ENCODE measurements around the gene RIMS4.

RIMS4 gene

DNA sequence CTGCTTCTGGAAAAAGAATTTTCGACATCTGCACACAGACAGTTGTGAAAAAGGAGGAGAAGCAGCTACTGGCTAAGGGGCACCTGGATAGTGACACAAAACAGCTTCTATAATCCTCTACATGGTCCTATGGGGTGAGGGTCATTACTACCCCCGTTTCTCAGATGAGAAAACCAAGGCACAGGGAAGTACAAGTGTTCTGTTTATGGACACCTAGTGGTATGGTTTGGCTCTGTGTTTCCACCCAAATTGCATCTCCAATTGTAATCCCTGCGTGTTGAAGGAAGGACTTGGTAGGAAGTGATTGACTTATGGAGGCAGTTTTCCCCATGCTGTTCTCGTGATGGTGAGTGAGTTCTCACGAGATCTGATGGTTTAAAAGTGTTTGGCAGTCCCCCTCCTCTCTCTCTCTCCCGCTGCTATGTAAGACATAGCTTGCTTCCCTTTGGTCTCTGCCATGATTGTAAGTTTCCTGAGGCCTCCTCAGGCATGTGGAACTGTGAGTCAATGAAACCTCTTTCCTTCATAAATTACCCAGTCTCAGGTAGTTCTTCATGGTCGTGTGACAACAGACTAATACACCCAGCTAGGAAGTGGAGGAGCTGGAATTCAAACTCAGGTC, 67.2 kb downstream of the RIMS4 start:
- no peak for DNase-seq
- no peak for ATAC-seq (ENCODE audit: insufficient read depth, low read depth)
- Histone ChIP-seq H4K20me1 (ENCODE audit: insufficient read depth, low read length) (no peaks in the 10 kb centered on the region), H3K9ac (ENCODE audit: low read depth, low read length) (no peak overlapping the region), H3K27ac (ENCODE audit: low read length) (no peak overlapping the region), H3K79me2 (ENCODE audit: insufficient read depth, low read length) (no peaks in the 10 kb centered on the region), H3K4me1 (ENCODE audit: insufficient read depth, low read length) (peaks cover 5% of the 10 kb centered on the region; the same call in 1 of the 2 replicates), H3K36me3 (ENCODE audit: insufficient read depth, low read length) (no peaks in the 10 kb centered on the region), H3K9me3 (ENCODE audit: insufficient read depth, low read length, severe bottlenecking) (no peaks in the 10 kb centered on the region), H3K4me2 (ENCODE audit: insufficient read depth, low read length) (no peak overlapping the region), H3K4me3 (ENCODE audit: low read depth in 1 of 2, low read length in 2 of 2) (no peak overlapping the region), H3K27me3 (ENCODE audit: insufficient read depth, low read length, poor library complexity) (peaks cover 38% of the 10 kb centered on the region), H2AFZ (ENCODE audit: low read depth, low read length) (no peak overlapping the region)
- TF ChIP-seq EZH2 (IDR thresholded peaks at IDR 0.05; ENCODE audit: borderline replicate concordance, low read depth, low read length, severe bottlenecking), result no peak
- TF ChIP-seq, protein P1, sequence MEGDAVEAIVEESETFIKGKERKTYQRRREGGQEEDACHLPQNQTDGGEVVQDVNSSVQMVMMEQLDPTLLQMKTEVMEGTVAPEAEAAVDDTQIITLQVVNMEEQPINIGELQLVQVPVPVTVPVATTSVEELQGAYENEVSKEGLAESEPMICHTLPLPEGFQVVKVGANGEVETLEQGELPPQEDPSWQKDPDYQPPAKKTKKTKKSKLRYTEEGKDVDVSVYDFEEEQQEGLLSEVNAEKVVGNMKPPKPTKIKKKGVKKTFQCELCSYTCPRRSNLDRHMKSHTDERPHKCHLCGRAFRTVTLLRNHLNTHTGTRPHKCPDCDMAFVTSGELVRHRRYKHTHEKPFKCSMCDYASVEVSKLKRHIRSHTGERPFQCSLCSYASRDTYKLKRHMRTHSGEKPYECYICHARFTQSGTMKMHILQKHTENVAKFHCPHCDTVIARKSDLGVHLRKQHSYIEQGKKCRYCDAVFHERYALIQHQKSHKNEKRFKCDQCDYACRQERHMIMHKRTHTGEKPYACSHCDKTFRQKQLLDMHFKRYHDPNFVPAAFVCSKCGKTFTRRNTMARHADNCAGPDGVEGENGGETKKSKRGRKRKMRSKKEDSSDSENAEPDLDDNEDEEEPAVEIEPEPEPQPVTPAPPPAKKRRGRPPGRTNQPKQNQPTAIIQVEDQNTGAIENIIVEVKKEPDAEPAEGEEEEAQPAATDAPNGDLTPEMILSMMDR (IDR thresholded peaks at IDR 0.05; ENCODE audit: borderline replicate concordance, extremely low read depth, low read length, poor library complexity, severe bottlenecking), result peak; percentile 3

DNA sequence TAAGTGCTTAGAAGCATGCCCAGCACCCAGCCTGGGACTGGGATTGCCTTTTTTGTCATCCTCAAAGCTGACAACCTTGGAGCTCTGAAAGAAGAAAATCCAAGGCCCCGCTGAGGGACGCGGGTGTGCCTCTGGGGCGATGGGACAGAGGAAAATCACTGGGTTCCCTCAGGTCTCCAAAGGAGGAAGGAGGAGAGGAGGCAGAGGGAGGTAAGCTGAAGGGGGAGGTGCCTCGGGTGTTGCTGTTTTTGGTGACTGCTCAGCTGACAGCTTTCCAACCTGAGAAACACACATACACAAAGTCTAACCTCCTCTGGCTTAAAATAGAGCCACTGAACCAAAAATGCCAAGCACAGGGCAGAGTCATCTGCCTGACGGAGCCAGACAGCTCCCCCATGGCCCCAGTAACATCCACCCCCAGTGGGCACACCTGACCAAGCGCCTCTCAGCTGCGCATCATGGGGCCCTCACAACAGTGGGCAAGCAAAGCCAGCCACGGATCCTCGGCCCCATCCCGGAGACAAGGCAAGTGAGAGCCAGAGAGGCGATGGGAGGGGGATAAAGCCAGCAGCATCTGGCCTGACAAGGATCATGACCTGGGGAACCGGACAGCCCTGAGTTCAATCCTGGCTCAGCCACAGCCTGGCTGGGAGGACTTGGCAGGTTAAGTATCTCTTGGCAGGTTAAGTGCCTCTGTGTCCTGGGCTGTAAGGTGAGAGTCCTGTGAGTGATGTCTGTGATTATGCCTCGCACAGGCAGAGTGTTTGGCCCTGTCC, 67.9 kb downstream of the RIMS4 start:
- Histone ChIP-seq H3K27ac (ENCODE audit: low read length) (no peak overlapping the region), H3K27me3 (ENCODE audit: insufficient read depth, low read length, poor library complexity) (peaks cover 38% of the 10 kb centered on the region), H4K20me1 (ENCODE audit: insufficient read depth, low read length) (no peaks in the 10 kb centered on the region), H2AFZ (ENCODE audit: low read depth, low read length) (no peak overlapping the region), H3K4me1 (ENCODE audit: insufficient read depth, low read length) (peaks cover 9% of the 10 kb centered on the region; the same call in 1 of the 2 replicates), H3K4me3 (ENCODE audit: low read depth in 1 of 2, low read length in 2 of 2) (no peak overlapping the region), H3K9ac (ENCODE audit: low read depth, low read length) (no peak overlapping the region), H3K79me2 (ENCODE audit: insufficient read depth, low read length) (no peaks in the 10 kb centered on the region), H3K9me3 (ENCODE audit: insufficient read depth, low read length, severe bottlenecking) (no peaks in the 10 kb centered on the region), H3K4me2 (ENCODE audit: insufficient read depth, low read length) (no peak overlapping the region), H3K36me3 (ENCODE audit: insufficient read depth, low read length) (no peaks in the 10 kb centered on the region)
- ATAC-seq (ENCODE audit: insufficient read depth, low read depth) (no peak), DNase-seq (no peak)
- TF ChIP-seq, protein P1 (IDR thresholded peaks at IDR 0.05; ENCODE audit: borderline replicate concordance, extremely low read depth, low read length, poor library complexity, severe bottlenecking), result no peak
- no peak for TF ChIP-seq EZH2 (IDR thresholded peaks at IDR 0.05; ENCODE audit: borderline replicate concordance, low read depth, low read length, severe bottlenecking)

DNA sequence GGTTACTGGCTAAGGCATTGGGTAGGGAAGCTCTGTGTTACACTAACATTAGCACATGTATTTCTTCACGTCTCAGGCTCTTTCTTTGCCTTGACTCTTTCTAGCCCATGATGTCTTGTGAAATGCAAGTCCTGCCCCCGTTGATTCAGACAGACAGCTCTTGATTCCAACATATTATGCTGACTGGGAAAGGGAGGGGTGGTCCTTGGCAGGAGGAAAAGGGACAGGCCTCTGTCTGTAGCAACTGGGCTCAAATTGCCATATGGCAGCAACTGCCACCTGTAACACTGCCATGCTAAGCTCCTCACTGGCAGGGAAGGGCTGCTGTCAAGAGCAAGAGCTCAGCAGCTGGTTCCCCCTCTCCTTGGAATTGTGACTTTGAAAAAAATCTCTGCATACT, 70.4 kb downstream of the RIMS4 start:
- TF ChIP-seq, protein P1 (IDR thresholded peaks at IDR 0.05; ENCODE audit: borderline replicate concordance, extremely low read depth, low read length, poor library complexity, severe bottlenecking), result no peak
- TF ChIP-seq EZH2 (IDR thresholded peaks at IDR 0.05; ENCODE audit: borderline replicate concordance, low read depth, low read length, severe bottlenecking), result no peak
- Histone ChIP-seq H3K36me3 (ENCODE audit: insufficient read depth, low read length) (no peaks in the 10 kb centered on the region), H3K9ac (ENCODE audit: low read depth, low read length) (no peak overlapping the region), H3K27ac (ENCODE audit: low read length) (no peak overlapping the region), H2AFZ (ENCODE audit: low read depth, low read length) (no peak overlapping the region), H3K9me3 (ENCODE audit: insufficient read depth, low read length, severe bottlenecking) (no peaks in the 10 kb centered on the region), H4K20me1 (ENCODE audit: insufficient read depth, low read length) (no peaks in the 10 kb centered on the region), H3K4me2 (ENCODE audit: insufficient read depth, low read length) (no peak overlapping the region), H3K4me3 (ENCODE audit: low read depth in 1 of 2, low read length in 2 of 2) (no peak overlapping the region), H3K79me2 (ENCODE audit: insufficient read depth, low read length) (no peaks in the 10 kb centered on the region), H3K27me3 (ENCODE audit: insufficient read depth, low read length, poor library complexity) (peaks cover 18% of the 10 kb centered on the region), H3K4me1 (ENCODE audit: insufficient read depth, low read length) (peaks cover 18% of the 10 kb centered on the region; the same call in 1 of the 2 replicates)
- no peak for DNase-seq
- ATAC-seq (ENCODE audit: insufficient read depth, low read depth), result no peak

Measured in DND-41 (cell line).